SK-N-MC (cell line): ENCODE data around the gene PDS5B.

Experiments used
- DNase-seq: peaks from one replicate; pipeline ENCODE4 v3.0.0-alpha.2; 2011; ENCODE audit warnings: low read depth, low spot score
- H3K27ac ChIP-seq: fragments of 200-600 bp; sonication (generic); 2 replicates; pipeline ENCODE4 v1.5.1; 2016; ENCODE audit warnings: mixed run types
- H3K36me3 ChIP-seq: fragments of 200-600 bp; sonication (generic); 2 replicates; pipeline ENCODE4 v1.6.1; 2017; ENCODE audit warnings: antibody characterized with exemption, low read length, mixed read lengths; ENCODE audit not compliant: insufficient read depth
- H3K4me3 ChIP-seq: fragments of 200-600 bp; sonication (generic); 2 replicates; pipeline ENCODE4 v1.5.1; 2016
- H3K9ac ChIP-seq: fragments of 200-600 bp; sonication (generic); 2 replicates; pipeline ENCODE4 v1.8.0; 2017; ENCODE audit warnings: mixed run types, mixed read lengths; ENCODE audit not compliant: insufficient read length
- H3K9me3 ChIP-seq: fragments of 200-600 bp; sonication (generic); 2 replicates; pipeline ENCODE4 v1.6.1; 2017; ENCODE audit warnings: low read depth, mild to moderate bottlenecking, antibody characterized with exemption, low read length, moderate library complexity, mixed read lengths
- EZH2 ChIP-seq: fragments of 200-600 bp; sonication (generic); IDR thresholded peaks from one replicate; pipeline ENCODE4 v1.6.1; 2017; ENCODE audit warnings: antibody characterized with exemption
- FOXP2 ChIP-seq: optimal IDR thresholded peaks from 2 replicates; pipeline ENCODE3; 2011; ENCODE audit warnings: mild to moderate bottlenecking, moderate library complexity; ENCODE audit not compliant: insufficient read depth; ENCODE audit errors: extremely low read length, control extremely low read depth
- POLR2AphosphoS5 ChIP-seq: IDR thresholded peaks from 2 replicates; pipeline ENCODE4 v1.6.1; 2012; ENCODE audit warnings: mild to moderate bottlenecking, low read depth, low read length, borderline replicate concordance

PDS5B gene

GRCh38 chr13:32666990-32667571, 80.8 kb downstream of the PDS5B start:
- DNase-seq, result no peak
- Histone ChIP-seq H3K36me3 (peaks cover 79% of the 10 kb centered on the region), H3K27ac (0 out of 2 replicates have a peak overlapping the region, but pooled peaks have one; percentile 32)

GRCh38 chr13:32669030-32669646, 82.9 kb downstream of the PDS5B start:
- peak; percentile 42 for DNase-seq
- peak overlapping the region; percentile 8; the same call in 1 of the 2 replicates for H3K27ac ChIP-seq
- H3K4me3 ChIP-seq, result no peak overlapping the region
- H3K36me3 ChIP-seq, result peaks cover 80% of the 10 kb centered on the region
- no peak overlapping the region for H3K9ac ChIP-seq
- no peaks in the 10 kb centered on the region for H3K9me3 ChIP-seq
- no peak for TF ChIP-seq FOXP2
- TF ChIP-seq POLR2AphosphoS5, result no peak
- no peak for TF ChIP-seq EZH2

More at GRCh38 chr13:32666990-32667571, 80.8 kb downstream of the PDS5B start:
- Histone ChIP-seq H3K9ac (no peak overlapping the region), H3K4me3 (no peak overlapping the region), H3K9me3 (no peaks in the 10 kb centered on the region)
- TF ChIP-seq POLR2AphosphoS5, result no peak
- TF ChIP-seq FOXP2, result no peak
- TF ChIP-seq EZH2, result no peak

DNA sequence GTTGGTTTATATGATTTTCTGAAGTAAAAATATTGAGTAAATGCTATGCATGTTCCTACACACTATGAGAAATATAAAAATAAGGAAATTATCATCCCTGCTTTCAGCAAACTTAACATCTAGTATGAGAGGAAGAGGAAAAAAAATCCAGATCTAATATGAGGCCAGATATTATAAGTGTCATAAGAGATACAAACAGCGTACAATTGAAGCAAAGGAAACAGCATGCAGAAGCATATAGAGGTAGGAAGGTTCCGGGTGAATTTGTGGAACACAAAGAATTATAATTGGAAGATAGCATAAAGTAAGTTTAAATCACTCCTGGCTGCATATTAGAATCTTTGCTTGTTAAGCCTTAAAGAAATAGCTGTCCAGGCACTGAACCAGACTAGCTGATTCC, 88.3 kb downstream of the PDS5B start:
- TF ChIP-seq POLR2AphosphoS5 (no peak), FOXP2 (no peak), EZH2 (no peak)
- H3K4me3 ChIP-seq, result no peak overlapping the region
- no peak overlapping the region for H3K27ac ChIP-seq
- peaks cover 90% of the 10 kb centered on the region for H3K36me3 ChIP-seq
- no peak overlapping the region for H3K9ac ChIP-seq
- H3K9me3 ChIP-seq, result peaks cover 2% of the 10 kb centered on the region; the same call in 1 of the 2 replicates
- DNase-seq, result no peak

DNA sequence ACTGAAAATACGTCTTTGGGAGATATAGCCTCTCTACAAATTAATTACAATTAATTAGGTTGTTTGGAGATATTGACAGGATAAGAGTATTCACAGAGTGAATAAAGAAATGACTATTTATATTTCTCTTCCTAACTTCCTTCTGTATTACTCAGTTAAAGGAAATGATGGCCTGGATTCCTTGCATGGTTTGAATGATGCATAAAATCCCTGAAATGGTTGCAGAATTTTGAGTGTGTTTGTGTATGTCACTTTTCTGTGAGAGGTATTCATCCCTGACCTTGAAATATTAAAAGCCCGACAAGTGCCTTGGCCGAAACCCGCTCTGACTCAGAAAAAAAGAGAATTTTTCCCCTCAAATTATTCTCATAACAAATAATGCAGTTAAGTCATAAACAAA, 90.0 kb downstream of the PDS5B start:
- no peak overlapping the region for H3K9ac ChIP-seq
- TF ChIP-seq FOXP2 (no peak), EZH2 (no peak), POLR2AphosphoS5 (no peak)
- no peak overlapping the region for H3K4me3 ChIP-seq
- peaks cover 90% of the 10 kb centered on the region for H3K36me3 ChIP-seq
- H3K9me3 ChIP-seq, result peaks cover 2% of the 10 kb centered on the region; the same call in 1 of the 2 replicates
- DNase-seq, result no peak
- H3K27ac ChIP-seq, result no peak overlapping the region

GRCh38 chr13:32682130-32682529, 95.9 kb downstream of the PDS5B start:
- DNase-seq, result no peak
- H3K9me3 ChIP-seq, result no peaks in the 10 kb centered on the region
- TF ChIP-seq POLR2AphosphoS5 (no peak), EZH2 (no peak), FOXP2 (no peak)
- H3K4me3 ChIP-seq, result no peak overlapping the region
- H3K27ac ChIP-seq, result peak overlapping the region; percentile 38
- no peak overlapping the region for H3K9ac ChIP-seq
- H3K36me3 ChIP-seq, result peaks cover 84% of the 10 kb centered on the region

GRCh38 chr13:32682740-32683139, 96.5 kb downstream of the PDS5B start:
- Histone ChIP-seq H3K27ac (peak overlapping the region; percentile 38; the same call in 1 of the 2 replicates), H3K9ac (no peak overlapping the region), H3K36me3 (peaks cover 83% of the 10 kb centered on the region), H3K9me3 (no peaks in the 10 kb centered on the region), H3K4me3 (no peak overlapping the region)
- TF ChIP-seq EZH2 (no peak), POLR2AphosphoS5 (no peak), FOXP2 (no peak)
- DNase-seq, result no peak

DNA sequence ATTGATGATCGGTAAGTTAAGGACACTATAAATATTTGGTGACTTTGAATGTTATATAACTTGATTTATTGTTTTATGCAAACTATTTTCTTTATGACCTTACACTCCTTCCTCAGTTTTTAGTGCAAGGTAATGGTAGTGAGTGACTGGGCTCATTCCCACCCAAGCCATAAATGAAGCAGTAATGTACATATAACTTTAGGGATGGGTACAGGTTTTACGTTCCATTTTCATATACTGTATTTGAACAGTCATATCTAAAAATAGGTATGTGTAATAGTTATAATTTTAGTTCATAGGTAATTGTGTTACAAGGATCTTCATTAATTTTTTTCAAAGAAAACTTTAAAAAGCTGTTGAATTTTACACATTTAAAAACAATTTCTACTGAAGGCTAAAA, 101.0 kb downstream of the PDS5B start:
- DNase-seq, result no peak
- H3K36me3 ChIP-seq, result peaks cover 76% of the 10 kb centered on the region
- H3K4me3 ChIP-seq, result no peak overlapping the region
- H3K9me3 ChIP-seq, result no peaks in the 10 kb centered on the region
- no peak for TF ChIP-seq POLR2AphosphoS5
- TF ChIP-seq EZH2, result no peak
- no peak for TF ChIP-seq FOXP2
- H3K9ac ChIP-seq, result no peak overlapping the region
- H3K27ac ChIP-seq, result no peak overlapping the region

DNA sequence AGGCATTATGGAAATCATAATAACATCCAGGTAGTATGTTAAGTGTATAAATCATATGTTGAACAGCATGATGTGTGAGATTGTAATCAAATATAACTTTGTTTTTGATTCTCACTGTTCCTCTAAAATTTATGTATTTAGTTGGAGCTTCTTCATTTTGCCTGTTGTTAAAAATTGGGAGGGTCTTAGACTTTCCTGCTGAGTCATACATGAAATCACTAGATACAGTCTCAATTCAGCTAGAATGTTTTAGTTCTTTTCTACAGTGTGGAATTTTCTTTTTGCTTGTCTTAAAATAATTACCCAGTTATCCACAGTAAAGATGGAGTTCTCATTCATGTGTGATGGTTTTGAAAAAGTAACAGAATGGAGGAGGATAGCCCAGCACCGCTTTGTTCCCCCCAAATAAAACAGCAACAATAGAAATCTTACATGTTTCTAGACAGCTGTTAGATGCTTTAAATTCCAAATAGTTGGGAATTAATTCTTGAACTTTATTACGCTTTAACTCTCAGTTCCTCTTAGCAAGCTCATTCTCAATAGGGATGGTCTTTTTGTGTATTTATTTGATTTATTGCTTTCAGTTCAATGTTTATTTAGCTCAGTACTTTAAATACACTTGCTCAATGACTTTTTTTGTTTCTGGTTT, 109.5 kb downstream of the PDS5B start:
- Histone ChIP-seq H3K9ac (peak overlapping the region; percentile 21), H3K4me3 (peak overlapping the region; percentile 2; the same call in 1 of the 2 replicates), H3K36me3 (peaks cover 68% of the 10 kb centered on the region), H3K9me3 (no peaks in the 10 kb centered on the region), H3K27ac (peak overlapping the region; percentile 89)
- no peak for TF ChIP-seq EZH2
- no peak for TF ChIP-seq POLR2AphosphoS5
- no peak for TF ChIP-seq FOXP2
- DNase-seq, result no peak
